ENCODE measurements around the gene TMEM181.
A peak's percentile ranks its signal among the peaks of the same experiment; 100 is the strongest.
"Not testable (repeated sequence)": the region's sequence is repeated elsewhere in the genome, so short reads cannot be mapped to it uniquely, and the experiment has no call there.

The TMEM181 gene

DNA sequence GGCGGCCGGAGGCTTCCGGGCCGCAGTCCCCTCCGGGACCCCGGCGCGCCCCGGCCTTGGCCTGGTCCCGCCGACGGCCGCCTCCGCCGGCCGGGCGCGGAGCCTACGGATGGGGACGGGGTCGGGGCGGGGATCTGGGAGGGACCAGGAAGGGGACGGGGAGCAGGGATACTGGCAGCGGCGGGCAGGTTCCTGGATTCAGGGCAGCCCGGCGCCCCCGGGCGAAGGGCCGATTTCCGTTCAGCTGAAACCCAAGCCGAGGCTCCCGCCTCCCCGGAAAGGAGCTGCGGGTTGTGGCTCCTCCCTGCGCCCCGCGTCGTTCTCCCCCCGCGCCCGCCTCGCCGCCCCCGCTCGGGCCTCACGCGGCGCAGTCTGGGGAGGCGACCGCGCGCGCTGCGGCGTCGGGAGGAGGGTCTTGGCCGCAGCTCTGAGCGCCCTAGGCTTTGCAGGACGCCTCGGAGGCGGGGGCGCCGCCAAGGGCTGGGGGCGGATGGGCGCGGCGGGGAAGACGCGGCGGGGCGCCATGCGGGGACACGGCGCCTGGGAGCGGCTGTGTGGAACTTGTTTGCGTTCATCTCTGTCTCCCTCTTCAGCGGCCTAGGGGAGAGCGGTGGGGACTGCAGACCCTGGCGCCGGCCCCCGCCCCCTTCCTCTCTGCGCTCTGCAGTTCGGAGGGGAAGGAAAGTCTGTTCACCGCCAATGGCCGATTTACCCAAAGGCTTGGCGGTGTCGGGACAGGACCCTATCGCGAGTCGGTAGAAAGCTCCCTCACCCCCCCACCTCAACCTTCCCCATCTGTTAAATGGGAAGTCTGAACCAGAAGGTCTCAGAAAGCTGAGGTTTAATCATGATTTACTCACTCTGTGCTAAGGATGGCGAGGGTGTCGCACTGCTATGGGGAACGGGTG is 22.7 kb upstream of the TMEM181 start:
- ATAC-seq = peak; percentile 38 to 55

DNA sequence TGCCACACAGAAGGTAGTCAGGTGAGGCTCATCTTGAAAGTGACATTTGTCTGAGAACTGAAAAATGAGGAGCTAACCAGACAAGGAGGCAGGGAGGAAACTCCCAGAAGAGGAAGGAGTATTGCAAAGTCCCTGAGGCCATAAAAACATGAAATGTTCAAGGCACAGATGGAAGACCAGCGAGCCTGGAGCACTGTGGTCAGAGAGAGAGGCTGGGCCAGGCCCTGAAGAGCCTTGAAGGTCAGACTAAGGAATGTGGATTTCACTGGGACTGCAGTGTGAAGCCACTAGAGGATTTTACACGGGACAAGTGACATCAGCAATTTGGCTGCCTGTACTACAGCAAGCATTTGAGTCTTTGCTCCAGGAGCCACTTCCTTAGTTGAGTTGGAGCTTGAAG is 21.1 kb upstream of the TMEM181 start:
- no peak for ATAC-seq

DNA sequence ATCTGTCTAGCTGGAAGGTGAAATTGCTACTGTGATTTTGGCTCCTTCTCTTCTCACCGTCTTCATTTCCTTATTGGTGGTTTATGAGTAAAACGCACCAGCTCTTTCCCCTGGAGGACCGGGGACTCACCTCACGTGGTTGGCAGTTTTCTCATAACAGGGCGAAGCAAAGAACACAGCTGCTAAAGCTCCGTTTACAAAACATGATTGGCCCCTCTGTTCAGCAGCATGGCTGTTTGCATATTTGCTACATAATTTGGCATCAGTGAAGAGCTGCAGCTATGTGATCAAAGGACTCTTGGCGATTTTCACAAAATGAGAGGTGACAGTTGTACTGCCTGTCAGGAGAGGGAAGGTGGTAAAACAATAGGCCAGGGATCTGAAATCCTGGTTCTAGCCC is 20.5 kb upstream of the TMEM181 start:
- ATAC-seq = no peak

DNA sequence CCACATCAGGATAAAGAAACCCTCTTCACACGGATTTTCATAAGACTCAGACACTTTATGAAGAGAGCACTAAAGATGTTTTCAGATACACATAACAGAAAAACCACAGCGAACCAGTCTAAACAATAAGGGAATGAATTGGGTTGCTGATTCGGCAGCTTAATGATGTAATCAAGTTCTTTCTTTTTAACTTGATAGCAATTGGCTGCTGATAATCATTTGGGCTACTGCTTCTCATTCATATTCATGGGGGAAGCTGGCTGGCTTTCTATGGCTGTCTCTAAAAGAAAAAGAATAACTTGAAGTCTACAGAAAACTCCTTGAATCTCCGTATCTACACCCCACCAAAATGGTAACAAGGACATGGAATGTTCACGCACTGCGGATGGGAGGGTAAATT is 20.0 kb upstream of the TMEM181 start:
- ATAC-seq = no peak

DNA sequence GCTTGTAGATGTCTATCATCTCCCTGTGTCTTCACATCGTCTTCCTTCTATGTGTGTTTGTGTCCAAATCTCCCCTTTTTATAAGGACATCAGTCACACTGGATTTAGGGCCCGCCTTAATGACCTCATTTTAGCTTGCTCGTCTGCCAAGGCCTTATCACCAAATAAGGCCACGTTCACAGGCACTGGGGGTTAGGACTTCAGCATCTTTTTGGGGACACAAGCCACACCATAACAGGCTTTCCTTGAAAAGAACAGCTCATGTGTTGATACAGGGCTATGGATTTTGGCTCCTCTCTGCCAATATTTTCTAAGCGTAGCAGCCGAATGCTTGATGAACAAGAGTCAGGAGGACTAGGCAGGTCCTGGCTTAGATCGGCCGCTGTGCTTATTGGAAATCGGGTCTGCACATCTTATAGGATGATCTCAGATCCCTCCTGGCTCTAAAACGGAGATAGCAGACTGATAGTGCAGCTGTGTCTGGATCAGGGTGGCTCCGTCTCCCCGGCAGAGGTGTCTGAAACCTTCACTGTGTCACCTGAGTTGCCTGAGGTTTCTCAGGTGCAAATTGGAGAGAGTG is 16.2 kb upstream of the TMEM181 start:
- no peak for ATAC-seq

DNA sequence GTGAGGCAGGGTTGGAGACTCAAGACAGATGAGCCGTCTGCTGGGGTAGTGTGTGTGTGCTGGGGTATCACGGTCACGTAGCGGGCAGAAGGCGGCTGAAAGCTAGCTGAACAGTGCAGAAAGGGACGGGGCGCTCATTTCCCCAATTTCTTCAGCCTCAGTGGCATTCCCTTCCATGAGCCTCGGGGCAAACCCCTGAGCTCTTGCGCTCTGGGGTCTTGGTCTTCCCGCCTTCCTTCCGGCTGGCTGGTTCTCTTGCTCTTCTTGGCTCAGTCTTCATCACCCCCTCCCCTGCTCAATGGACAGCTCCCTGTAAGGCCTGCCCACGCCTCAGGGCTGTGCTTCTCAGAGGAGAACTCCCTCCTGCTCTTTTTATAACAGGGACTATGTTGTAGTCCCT is 15.5 kb upstream of the TMEM181 start:
- no peak for ATAC-seq

DNA sequence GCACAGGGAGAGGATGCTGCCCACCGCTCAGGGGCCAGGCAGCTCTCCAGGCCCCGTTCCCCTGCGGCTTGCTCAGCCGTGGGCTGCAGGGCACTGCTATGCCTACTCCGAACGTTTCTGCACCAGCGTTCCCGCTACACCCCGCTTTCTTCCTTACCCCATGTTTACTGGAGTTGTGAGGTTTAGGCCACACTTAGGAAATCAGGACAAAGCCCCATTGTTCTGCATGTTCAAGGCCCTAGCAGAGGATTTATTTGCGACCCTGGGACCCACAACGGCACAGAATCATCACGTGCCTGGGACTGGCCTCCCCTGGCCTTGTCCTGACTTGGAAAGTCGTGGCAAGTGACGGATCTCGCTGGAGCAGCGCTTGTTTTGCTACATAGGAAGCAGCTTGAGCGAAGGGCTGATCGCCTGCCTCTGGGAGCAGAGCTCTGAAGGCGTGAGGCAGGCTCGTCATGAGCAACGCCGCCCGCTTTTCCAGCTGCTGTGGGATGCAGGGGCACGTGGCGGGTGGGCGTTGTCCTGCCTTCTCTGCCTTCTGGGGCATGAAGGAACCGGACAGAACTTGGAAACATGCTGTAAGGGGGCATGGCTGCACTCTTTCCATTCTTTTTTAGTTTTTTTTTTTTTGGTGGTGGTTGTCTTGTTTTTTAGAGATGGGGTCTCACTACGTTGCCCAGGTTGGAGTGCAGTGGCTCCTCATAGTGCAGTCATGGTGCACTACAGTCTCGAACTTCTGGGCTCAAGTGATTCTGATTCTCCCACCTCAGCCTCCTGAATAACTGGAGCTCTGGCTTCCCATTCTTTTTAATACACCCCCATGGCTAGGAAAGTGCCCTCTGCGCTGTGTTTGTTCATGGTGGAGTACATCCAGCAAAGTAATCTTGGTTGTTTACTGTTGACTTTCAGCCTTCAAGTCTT is 14.6 kb upstream of the TMEM181 start:
- ATAC-seq = no peak

DNA sequence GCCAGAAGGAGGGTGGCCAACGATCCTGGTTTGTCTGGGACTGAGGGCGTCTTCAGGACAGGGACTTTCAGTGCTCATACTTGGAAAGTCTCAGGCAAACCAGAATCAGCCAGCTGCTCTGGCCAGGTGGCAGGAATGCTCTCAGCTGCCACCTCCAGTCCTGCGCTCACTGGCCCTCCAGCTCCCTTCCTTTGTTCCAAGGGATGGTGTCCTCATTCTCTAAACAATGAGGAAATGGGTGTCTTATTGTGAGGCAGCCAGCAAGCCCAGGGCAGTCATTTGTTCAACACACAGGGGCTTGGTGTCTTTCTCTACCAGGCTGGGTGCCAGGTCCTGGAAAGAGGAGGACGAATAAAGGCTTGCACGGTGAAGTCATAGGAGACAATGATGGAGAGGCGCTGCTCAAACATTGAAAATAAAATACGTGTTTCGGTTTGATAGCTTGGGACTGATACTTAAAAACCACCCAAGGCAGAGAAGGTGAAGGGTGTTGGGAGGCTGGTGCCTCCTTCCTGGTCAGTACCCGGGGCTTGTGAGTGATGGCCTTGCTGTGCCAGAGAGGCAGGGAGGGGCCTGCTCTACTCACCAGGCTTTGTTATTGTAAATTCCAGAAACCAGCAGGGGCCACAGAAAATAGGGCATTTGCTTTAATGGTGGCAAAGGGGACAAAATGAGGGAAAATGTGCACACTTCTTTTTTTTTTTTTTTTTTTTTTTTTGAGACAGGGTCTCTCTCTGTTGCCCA is 11.3 kb upstream of the TMEM181 start:
- ATAC-seq = no peak

DNA sequence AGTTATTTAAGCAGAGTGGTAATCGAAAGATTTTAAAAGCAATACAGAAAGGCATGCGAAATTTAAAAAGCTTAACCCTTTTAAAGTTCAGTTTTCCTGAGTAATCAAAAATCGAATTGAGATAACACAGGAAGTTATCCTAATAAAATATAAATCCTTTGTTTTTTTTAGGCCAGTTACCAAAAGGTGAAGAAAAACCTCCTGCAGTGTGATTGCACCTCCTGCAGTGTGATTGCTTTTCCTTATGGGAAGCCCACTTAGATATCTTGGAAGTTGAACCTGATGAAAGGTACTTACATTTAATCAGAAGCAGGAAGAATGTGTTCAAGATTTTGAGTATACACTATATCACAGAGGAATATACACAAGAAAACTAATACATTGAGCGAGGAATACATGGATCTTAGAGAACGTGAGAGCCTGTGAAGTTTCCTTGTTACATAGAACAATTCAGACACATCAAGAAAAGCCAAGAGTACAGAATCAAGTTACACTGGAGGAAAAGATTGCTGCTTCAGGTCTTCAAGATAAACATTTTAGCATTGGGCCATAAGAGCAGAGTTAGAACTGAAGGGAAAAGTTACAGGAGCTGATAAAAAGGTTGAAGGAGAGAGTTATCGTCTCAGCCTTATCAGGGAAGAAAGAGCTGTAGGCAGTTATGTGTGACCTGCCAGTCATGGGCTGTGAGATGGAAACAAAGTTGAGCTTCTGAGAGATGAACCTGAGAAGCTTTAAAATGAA is 7.7 kb upstream of the TMEM181 start:
- no peak for ATAC-seq

DNA sequence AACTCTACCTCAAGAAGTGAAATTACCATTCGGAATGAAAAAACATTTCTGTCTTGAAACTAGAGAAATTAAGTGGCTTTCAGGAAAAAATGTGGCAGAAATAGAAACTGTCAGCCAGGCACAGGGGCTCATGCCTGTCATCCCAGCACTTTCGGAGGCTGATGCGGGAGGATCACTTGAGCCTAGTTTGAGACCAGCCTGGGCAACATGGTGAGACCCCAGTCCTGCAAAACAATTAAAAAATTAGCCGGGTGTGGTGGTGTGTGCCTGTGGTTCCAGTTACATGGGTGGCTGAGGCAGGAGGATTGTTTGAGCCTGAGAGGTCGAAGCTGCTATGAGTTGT is 7.1 kb upstream of the TMEM181 start:
- ATAC-seq = no peak

DNA sequence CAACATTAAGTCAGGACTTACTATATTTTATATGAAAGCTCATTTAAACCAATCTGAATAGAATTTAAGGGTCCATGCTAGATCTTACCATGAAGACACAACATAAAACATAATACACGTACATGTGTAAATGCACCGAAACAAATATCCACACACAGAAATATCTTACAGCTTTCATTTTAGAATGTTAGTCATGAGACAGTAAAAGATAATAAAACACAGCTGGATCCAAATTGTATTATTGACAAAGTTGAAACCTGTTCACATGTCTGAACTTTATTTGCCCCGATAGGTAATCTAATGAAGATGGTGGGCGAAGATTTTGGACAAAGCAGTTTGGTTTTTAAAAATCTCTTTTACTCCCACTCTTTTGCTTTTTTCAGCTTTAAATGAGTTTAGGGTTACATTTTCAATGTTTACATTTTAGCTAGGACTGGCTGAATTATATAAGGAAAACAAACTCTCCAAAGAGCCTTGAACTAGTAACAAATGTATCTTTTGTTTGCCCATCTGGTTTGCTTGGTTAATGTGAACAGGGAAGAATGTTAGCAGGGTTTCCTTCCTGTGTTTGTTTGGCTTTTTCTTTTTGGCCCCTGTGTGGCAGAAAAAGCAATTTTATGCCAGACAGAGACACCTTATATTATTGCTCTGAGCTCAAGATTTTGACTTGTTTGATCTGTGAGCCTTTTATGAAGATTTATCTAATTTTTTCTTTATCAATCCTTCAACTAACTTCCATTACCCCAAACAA is 5.1 kb upstream of the TMEM181 start:
- ATAC-seq = no peak

DNA sequence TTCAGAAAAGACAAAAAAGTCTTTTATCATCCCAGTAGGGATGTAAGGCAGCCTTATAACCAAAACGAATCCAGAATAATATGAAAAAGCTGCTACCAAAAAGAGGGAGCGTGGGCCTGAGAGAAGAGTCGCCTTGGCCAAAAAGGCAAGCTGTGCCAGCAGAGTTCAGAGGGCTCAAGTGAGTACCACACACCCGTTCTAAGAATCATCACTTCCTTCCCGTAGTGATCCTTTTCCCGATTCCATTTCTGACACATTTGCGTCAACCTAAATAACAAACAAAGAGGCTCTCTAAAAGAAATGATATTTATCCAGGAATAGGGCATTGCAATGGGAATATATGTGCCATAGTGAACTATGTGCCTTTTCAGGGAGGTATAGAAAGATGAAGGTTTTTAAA is 3.8 kb upstream of the TMEM181 start:
- ATAC-seq = no peak

DNA sequence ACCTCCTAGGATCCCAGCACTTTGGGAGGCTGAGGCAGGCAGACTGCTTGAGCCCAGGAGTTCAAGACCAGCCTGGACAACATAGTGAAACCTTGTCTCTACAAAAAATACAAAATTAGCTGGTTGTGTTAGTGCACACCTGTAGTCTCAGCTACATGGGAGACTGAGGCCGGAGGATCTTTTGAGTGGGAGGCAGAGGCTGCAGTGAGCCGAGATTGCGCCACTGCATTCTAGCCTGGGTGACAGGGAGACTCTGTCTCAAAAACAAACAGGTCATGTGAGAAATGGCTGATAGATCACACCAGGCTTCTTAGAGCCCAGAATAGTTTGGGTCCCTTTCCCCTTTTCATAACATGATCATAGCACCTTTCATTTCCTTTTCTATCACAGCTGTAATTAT is 2.8 kb upstream of the TMEM181 start:
- not testable (repeated sequence) for ATAC-seq

DNA sequence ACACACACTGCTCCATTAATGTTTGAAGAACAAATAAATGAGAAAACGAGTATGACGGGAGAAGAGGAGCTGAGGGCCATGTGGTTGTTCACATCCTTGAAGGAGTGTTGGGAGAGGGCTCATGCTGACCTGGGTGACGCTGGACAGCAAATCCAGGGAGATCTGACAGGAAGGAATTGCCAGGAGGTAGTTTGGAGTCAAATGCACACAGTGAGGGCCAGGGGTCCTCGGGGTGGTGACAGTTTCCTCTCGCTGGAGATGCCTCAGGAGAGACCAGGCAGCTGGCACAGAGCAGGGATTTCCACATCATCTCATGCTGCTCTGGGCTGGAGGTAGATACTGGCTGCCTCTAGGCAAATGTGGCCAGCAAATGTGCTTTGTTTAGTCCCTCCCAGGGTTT is 2.0 kb upstream of the TMEM181 start:
- no peak for ATAC-seq

DNA sequence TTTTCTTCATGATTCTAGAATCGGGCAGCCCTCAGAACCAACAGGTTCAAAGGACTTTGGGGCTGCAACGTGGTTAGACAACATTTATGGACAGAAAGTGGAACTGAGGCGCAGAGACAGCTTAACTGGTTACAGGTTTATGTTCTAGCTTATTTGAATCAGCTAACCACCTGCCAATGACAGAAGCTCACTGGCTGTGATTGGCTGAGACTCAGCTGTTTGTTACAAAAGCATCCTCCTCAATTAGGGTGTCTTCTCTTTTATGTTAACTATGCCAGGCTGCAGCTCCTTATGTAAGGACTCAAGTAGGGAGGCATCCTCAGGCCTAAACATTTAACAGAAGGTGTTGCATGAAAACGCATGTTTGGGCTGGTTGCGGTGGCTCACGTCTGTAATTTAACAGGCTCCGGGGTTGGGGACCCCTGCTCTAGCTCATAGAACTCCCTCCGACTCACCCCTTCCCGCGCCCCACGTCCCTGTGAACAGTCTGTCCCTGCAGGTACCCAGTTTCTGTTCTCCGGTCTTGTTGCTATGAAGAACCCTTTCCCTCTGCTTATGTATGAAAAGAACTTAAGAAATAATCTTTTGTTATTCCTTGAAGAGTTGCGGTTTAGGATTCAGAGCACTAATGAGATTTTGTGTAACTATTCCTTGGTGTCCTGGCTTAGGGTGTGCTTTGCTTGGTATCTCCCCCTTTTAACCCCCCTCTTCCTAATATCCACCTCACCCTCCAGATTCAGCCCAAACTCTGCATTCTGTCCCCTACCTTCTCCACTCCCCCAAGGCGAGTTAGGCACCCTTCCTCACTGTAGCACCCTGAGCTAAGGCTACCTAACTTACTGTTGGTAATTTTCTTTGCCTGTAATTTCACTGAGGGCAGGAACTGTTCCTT is 1.2 kb upstream of the TMEM181 start:
- no peak for ATAC-seq

DNA sequence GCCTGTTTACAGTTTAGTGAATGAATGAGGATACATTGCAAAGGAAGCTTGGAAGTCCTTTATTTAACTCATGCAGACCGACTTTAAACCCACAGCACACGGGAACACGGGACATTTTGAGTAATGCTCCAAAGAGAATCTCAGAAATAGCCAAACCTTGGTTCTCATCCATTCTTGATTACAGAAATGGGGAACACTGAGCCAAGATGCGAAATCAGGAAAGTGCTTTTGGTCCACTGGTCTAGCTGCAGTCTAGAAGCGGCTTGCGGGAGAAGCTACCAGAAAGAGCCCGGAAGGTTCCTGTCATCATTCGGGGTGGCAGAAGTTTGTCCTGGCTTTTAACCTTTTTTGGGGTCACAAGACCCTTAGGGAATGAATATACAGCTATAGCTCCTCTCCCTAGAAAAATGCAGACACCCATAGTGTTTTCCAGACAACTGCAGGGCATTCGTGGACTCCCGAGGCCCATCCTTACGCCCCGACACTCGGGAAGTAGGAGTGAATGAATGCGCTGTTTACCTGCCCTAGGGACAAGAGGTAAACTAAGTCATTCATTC is 475 bp upstream of the TMEM181 start:
- no peak for ATAC-seq

DNA sequence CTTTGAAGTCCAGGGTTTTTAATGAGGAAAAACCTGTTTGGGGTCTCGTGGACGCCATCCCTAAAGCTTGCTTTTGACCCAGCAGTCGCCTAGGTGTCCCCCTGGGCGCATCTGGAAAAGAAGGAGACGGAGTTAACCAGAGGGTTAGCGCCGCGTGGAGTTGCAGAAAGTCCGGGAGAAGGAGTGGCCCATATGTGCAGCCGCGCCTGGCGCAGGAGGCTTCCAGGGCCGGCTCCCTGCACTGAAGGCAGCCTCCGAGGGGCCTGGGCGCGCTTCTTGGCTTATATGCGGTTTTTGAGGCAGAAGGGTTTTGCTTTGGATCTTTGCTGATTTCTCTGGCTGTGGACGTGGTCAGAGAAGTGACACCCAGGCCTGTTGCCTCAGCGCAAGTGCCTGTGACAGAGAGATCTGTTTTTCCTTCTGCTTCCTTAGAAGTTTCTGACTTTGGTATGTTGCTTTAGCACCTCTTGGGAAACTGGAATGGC is 987 bp downstream of the TMEM181 start:
- ATAC-seq = no peak

DNA sequence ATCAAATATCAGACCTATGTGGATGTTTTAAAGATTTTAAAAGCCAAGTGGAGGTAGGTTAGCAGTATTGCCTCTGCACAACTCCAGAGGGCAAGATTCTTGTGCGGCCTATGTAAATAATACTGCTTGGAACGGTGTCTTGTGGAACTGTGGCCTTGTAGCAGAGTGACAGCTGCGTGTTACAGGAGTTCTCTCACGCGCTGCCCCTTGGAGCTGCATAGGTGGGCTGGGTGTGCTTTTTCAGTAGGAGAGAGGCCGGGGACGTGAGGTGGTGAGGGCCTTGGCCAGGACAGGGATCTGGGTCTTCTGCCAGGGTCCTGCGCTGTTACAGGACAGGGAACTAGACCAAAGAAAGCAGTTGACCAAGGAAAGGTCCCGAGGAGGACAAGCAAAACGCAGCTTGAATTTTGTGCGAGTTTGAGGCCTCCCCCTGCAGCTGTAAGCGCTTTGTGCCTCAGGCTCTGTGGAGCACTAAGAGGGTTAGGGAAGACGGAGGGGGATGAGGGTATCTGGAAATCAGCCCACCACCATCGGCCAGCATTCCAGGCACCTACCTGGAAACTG is 1.5 kb downstream of the TMEM181 start:
- ATAC-seq = no peak

DNA sequence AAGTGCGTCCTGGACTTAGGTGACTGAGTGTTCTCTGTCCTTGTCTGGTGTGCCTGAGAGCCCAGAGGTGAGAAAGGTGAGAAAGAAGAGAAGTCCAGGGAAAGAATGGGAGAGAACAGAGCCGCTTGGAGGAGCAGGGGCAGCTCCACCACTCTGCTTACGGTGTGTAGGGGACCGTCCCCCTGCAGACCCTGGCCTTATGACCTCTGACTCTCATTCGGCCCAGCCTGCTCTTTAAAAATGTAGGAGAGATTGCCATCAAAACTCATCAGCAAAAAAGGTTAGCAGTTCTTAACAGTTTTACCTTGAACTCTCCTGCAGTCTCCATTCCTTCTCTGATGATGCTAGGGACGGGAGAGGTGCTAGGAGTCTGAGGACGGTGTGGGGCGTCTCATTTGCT is 2.0 kb downstream of the TMEM181 start:
- no peak for ATAC-seq

Measured in activated CD4-positive, CD25-positive, alpha-beta regulatory T cell treated with anti-CD3 and anti-CD28 coated beads, Interleukin-2, amount 50 U/mL, for 24 hours (primary cell).